Suprapubic skin (tissue), 4 donors: ENCODE measurements around the gene FEN1.

Experiments
- CTCF ChIP-seq, 2 donors: fragments of 200-600 bp in 1 of 2; fragments of 450-650 bp in 1 of 2; sonication (generic) in 1 of 2; IDR thresholded peaks; one replicate each; pipeline ENCODE4 v1.5.1; 2016 to 2019; ENCODE audit warnings: antibody characterized with exemption in 2 of 2, mild to moderate bottlenecking in 1 of 2, moderate library complexity in 1 of 2
- POLR2A ChIP-seq, 2 donors: fragments of 450-650 bp; IDR thresholded peaks; one replicate each; pipeline ENCODE4 v1.6.1; 2017; ENCODE audit warnings: antibody characterized with exemption in 2 of 2, mild to moderate bottlenecking in 2 of 2, moderate library complexity in 2 of 2
- POLR2AphosphoS5 ChIP-seq, 3 donors: sonication (generic); formaldehyde crosslinking; IDR thresholded peaks; one replicate each; pipeline ENCODE4 v1.6.1; 2017; ENCODE audit warnings: antibody characterized with exemption in 3 of 3

GRCh38 chr11:61745781-61746441 lies 46.8 kb upstream of the FEN1 start:
- TF ChIP-seq CTCF (IDR thresholded peaks at IDR 0.05) (no peak), POLR2AphosphoS5 (IDR thresholded peaks at IDR 0.05) (no peak), POLR2A (IDR thresholded peaks at IDR 0.05) (no peak)
